Measurements from ENCODE around the gene SGMS1. TPM values are rescaled to one million over a fixed set of nuclear protein-coding genes. Genes with fewer than 3 reads are reported as not detected.

Gene SGMS1
- total and polyA plus RNA-seq, 8 donors: 47.0 to 58.1 (median 54.0) TPM

DNA sequence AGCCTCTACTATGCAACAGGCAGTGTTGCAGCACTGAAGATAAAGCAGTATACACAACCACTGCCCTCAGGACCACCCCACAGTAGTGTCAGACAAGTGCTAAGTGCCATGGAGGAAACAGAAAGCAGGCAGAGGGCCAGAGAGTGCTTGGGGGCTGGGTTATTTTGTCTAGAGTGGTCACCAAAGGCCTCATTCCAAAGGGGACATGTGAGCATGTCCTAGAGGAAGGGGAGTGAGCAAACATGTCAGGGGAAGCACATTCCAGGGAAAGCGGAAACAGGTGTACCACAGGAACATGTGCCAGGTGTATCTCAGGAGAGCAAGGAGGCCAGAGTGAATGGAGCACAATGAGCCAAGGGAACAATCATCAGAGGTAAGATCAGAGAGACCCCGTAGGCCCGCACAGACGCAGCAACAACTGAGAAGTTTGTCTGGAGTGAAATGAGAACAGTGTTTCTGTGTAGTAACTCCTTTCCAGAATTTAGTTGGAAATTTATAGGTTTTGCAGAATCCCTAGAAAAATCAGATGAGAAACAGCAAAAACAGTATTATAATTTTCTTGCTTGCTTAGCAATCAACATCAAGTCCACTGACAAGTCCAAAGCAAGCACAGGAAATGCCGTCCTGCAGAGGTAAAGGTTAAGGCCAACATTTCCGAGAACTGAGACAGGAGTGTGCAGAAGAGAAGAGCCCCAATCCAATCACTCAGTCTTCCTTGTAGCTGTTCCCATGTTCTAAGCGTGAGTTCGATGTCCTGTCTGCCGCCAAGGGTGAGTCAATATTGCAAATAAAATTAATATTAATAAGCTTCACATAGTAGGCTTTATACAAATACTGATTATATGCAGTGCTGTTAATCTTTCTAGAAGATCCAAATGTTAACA lies 67.3 kb downstream of the SGMS1 start:
- no peak for ATAC-seq
- no peak overlapping the region for H3K27ac ChIP-seq
- H3K4me3 ChIP-seq: no peak overlapping the region
- peaks cover 4 to 22% of the 10 kb centered on the region in 2 donors for H3K4me1 ChIP-seq
- DNase-seq: no peak
- no peaks in the 10 kb centered on the region for H3K9me3 ChIP-seq
- intact Hi-C loops (cut with DNase I): no loop called here
- TF ChIP-seq, protein P1, sequence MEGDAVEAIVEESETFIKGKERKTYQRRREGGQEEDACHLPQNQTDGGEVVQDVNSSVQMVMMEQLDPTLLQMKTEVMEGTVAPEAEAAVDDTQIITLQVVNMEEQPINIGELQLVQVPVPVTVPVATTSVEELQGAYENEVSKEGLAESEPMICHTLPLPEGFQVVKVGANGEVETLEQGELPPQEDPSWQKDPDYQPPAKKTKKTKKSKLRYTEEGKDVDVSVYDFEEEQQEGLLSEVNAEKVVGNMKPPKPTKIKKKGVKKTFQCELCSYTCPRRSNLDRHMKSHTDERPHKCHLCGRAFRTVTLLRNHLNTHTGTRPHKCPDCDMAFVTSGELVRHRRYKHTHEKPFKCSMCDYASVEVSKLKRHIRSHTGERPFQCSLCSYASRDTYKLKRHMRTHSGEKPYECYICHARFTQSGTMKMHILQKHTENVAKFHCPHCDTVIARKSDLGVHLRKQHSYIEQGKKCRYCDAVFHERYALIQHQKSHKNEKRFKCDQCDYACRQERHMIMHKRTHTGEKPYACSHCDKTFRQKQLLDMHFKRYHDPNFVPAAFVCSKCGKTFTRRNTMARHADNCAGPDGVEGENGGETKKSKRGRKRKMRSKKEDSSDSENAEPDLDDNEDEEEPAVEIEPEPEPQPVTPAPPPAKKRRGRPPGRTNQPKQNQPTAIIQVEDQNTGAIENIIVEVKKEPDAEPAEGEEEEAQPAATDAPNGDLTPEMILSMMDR (IDR thresholded peaks at IDR 0.05): no peak
- H3K36me3 ChIP-seq: no peaks in the 10 kb centered on the region
- no peaks in the 10 kb centered on the region for H3K27me3 ChIP-seq

DNA sequence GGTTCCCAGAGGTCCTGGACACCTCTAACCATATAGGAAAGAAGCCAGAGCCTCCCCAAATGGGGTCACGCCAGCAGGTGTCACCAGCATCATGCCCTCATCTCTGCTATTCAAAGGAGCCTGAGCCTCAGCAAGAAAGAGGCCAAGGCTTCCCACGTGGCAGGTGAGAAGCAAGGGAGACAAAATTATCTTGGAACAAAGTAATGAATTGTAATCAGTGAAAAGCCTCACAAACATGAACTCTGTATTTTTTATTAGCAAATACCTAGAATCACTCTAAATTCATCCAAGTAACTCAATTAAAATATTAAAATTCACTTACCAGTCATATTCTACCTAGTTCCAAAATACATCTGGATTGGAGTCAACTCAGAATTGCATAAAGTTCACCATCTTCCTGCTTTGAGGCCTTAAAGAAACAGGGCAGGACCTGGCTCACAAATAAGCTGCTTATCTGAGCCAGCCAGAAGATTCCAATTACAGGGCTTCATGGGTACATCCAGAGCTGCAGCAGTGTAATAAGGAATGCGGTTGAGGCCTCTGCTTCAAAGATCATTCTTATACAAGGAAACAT lies 68.7 kb downstream of the SGMS1 start:
- H3K27ac ChIP-seq: no peak overlapping the region

DNA sequence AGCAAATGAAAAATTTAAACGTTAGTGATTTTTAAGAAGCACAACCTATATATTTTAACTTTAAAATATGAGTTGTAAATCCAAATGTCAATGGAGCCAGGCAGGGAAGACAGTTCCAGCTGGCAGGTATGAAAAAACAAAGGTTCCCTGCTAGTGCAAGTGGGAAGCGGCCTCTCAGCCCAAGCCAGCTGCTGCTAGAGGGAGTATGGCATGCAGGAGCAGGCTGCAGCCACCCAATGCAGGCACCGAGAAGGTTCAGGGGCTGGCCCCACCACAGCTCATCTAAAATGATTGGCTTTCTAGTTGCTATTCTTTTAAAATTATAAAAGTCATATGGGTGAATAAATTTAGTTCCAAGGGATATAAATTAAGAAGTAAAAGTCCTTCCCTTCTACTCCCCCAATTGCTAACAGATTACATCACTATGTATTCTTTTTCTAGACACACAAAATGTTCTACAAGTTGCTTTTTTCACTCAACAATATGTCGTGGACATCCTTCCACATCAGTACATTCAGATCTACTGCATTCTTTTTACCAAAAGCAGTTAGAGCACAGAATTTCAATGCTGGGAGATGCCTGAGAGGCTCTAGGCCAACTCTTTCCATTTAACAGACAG lies 69.3 kb downstream of the SGMS1 start:
- Histone ChIP-seq H3K36me3 (no peaks in the 10 kb centered on the region), H3K4me1 (peaks cover 11 to 16% of the 10 kb centered on the region in 2 donors), H3K27ac (no peak overlapping the region), H3K27me3 (no peaks in the 10 kb centered on the region), H3K4me3 (no peak overlapping the region), H3K9me3 (no peaks in the 10 kb centered on the region)
- ATAC-seq (no peak), DNase-seq (no peak)
- TF ChIP-seq, protein P1 (IDR thresholded peaks at IDR 0.05): no peak
- intact Hi-C loops (cut with DNase I): no loop called here

More for the DNA sequence above, 68.7 kb downstream of the SGMS1 start:
- intact Hi-C loops (cut with DNase I): no loop called here
- ATAC-seq (no peak), DNase-seq (no peak)
- peaks cover 5 to 16% of the 10 kb centered on the region in 2 donors for H3K4me1 ChIP-seq
- H3K4me3 ChIP-seq: no peak overlapping the region
- TF ChIP-seq, protein P1 (IDR thresholded peaks at IDR 0.05): no peak
- no peaks in the 10 kb centered on the region for H3K27me3 ChIP-seq
- no peaks in the 10 kb centered on the region for H3K36me3 ChIP-seq
- no peaks in the 10 kb centered on the region for H3K9me3 ChIP-seq

DNA sequence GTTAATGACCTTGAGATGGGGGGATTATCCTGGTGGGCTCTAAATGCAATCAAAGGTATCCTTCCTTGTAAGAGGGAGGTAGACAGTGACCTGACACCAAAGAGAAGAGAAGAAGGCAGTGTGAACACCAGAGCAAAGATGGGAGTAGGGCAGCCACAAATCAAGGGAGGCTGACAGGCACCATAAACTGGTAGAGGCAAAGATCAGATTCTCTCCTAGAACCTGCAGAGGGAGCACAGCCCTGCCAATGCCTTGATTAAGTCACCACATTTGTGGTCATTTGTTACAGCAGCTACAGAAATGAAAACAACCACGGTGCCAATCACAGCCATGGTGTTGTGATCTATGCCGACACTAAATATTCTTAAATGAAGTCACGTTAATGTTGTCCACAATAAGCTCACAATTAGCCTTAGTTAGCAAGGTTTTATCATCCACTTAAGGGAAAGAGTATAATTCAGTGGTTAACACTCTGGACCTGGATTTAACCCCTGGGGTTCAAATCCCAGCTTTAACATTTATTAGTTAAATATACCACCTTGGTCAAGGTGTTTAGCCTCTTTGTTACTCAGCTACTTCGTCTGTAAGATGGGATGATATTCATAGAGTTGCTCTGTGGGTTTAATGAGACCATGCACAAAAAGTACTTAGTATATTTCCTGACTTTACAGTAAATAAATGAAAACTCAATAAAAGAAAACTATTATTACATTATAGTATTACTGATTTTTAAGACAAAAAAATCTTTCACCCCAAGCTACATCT lies 70.8 kb downstream of the SGMS1 start:
- H3K36me3 ChIP-seq: no peaks in the 10 kb centered on the region
- ATAC-seq (peak; percentile 68), DNase-seq (no peak)
- H3K4me1 ChIP-seq: peaks cover 12 to 16% of the 10 kb centered on the region in 2 donors
- H3K9me3 ChIP-seq: no peaks in the 10 kb centered on the region
- TF ChIP-seq, protein P1 (IDR thresholded peaks at IDR 0.05): no peak
- H3K27me3 ChIP-seq: no peaks in the 10 kb centered on the region
- peak overlapping the region in 1 of 2 donors; percentile 9 for H3K27ac ChIP-seq
- no peak overlapping the region for H3K4me3 ChIP-seq
- intact Hi-C loops (cut with DNase I): no loop called here
